NCI-H82 treated with DMSO at 0.1 percent for 48 hours (cell line): Measurements from ENCODE around the gene C22orf39.

Source experiments
- DNase-seq: peaks from one replicate; lab custom pipeline; 2025; ENCODE audit not compliant: unreplicated experiment; lab: John Stamatoyannopoulos, UW

C22orf39 gene

DNA sequence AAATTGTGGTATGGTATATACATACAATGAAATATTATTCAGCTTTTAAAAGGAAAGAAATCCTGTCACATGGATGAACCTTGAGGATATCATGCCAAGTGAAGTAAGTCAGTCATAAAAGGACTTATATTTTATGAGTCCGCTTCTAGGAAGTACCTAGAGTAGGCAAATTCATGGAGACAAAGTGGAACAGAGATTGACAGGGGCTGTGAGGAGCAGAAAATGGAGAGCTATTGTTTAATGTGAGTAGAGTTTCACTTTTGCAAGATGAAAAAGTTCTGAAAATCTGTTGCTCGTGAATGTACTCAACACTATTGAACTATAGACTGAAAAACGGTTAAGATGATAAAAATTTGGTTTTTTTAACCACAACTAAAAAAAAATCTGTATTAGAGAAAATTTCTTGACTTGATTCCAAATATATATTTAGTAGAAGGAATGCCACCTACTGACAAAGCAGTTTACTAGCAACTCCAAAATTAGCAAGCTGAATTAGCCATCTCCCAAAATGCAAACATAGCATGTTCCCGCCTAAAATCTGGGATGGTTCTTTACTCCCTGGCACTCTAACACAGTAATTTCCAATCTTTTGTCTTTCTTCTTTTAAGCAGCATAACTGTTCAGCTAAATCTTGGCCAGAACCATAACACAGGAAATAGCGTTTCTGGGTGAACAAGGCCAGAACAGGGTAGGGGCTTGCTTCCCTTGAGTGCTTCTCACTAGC, 30.0 kb upstream of the C22orf39 start:
- DNase-seq = no peak

GRCh38 chr22:19476023-19476422, 28.5 kb upstream of the C22orf39 start:
- DNase-seq = no peak

- no peak for DNase-seq
Measured at GRCh38 chr22:19473578-19473977, 26.1 kb upstream of the C22orf39 start.

DNA sequence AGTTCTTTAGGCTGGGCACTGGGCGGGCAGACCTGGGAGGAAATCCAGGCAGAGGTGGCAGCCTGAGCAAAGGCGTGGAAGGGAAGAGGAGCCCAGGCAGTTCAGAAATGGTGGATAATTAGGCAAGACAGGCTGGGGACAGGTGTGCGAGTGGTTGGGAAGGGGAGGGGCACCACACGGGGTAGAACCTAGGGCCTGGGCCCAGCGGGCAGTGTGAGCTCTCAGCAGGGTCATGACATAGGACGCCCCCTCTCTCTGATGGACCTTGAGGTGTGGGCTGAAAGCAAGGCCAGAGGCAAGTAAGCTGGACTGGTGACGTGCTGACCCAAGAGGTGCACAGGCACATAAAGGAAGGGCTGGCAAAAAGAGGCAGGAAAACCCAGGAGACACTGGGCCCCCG, 24.7 kb upstream of the C22orf39 start:
- DNase-seq = no peak

GRCh38 chr22:19471572-19471971, 24.1 kb upstream of the C22orf39 start:
- DNase-seq = no peak

DNA sequence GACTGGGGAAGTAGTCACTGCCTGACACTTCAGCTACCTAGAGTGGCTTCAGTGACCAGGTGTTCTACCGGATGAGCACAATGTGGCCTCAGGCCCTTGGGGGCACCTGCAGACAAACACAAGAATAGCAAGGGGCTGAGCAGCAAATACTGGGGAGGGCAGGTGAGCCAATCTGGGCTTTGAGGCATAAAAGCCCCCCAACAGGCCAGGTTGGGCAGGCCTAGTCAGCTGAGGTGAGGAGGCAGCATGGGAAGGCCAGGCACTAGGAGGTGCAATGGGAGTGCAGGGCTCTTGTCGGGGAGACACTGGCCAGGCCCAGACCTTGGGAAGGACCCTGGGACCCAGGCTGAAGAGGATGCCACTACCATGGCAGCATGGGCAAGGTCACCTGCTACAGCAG, 22.5 kb upstream of the C22orf39 start:
- no peak for DNase-seq

GRCh38 chr22:19469421-19469820, 21.9 kb upstream of the C22orf39 start:
- DNase-seq = no peak

DNA sequence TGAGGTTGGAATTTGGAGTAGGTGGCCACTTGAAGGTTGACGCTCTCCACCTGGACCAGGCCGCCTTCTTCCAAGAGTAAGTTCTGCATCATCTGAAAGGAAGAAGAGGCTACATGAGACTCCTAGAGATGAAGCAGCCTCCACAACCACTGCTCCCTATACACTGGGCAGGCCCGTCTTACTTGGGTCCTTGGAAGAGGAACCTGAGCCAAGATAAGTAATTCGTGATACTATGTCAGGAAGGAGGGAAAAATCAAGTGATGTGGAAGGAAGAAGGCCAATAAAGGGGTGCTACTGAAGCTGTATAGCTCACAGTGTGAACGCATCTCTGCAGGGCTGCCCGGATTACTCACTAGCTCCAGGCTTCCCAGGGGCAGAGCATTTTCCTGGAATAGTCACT, 20.4 kb upstream of the C22orf39 start:
- DNase-seq = no peak

- no peak for DNase-seq
Measured at GRCh38 chr22:19466848-19467752, 19.6 kb upstream of the C22orf39 start.

DNA sequence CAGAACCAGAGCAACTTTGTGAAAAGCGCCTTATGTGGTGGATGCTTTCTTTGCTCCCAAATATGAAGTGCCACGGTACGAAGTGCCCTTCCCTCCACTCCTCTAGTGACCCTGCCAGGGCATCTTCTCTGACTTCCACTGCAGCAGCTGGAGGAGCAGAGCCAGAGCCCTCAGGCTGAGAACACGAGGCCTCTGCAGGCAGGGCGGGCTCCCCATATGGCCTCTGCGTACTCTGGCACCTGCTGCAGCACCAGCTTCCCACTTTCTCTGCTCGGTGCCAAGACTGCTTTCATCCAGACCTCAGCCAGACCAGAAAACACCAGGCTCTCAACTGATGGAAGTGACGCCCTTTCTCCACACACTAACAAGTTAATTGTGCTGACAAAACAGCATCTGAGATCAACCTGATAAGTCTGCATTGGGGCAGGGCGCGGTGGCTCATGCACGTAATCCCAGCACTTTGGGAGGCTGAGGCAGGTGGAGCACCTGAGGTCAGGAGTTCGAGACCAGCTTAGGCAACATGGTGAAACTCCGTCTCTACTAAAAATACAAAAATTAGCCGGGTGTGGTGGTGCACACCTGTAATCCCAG, 18.7 kb upstream of the C22orf39 start:
- no peak for DNase-seq

DNA sequence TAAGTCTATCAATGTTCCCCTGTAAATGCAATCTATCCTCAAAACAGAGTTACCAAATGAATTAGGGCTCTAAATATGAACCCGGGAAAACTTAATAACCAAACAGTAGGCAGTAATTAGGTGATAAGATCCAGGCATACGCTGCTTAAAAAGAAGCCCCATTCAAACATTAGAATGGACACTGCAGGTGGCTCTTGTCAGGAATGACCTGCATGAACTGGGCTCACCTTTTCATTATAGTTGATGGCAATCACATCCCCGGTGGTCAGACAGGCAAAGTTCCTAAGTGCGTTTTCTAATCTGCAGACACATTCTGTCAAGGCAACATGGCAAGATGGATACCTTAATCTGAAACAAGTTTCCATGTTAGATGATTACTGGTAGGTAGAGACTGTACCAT, 17.5 kb upstream of the C22orf39 start:
- DNase-seq = no peak

DNA sequence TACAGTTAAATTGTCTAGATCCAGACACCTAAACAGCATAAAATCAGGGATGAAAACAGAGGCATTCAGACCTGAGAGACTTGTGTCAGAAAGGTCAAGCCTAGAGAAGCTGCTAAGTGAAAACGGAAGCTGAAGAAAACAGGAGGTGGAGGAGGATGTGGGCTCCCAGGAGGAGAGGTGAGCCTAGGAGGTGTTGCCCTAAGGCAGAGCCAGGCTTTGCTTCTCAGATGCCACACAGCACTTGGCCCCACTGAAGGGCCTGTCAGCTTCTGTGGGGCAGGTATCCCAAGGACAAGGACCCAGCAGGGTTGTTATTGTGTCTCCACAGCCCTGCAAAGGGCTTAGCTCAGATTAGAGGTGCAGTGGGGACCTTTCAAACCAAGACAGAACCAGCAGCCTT, 17.0 kb upstream of the C22orf39 start:
- DNase-seq = no peak

DNA sequence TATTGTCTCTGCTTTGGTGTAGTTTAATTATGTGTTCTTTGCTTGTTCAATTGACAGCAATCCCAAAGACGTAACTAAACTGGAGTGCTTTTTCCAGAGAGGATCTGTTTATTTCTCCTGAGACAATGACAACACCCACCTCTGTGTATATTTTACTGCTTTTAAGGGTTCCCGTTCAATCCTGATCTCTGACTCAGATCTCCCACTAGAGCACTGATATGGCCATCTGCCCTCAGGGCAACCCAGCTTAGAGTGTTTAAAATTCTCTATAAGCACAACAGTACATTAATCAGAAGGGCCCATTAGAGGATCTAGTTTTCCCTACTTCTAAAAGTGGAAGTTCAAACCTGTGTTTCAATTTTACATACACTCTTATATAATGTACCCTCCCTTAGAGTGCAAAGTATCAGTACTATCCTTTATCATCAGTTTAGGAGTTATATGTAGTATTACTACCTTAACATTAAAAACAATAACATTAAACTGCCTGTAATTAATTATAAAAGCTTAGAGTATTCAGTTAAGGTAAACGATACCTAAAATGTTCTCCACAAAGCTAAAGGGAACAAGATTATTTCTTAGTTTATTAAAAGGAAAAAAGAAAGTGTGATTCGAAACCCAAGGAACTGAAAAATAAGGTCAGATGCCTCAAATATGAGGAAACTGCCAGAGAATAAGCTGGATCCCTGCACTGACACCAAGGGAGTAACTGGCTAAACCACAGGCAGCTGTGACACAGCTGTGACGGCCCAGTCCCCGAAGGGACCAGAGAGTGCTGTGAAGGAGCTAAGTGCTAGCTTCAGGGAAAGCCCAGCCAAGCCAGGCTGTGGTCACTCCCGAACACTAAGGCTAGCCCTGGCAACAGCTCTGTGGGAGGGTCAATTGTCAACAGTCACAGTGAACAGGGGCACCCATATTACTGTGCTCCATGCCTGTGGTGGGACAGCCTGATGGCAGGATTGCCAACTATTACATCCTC, 16.3 kb upstream of the C22orf39 start:
- no peak for DNase-seq

DNA sequence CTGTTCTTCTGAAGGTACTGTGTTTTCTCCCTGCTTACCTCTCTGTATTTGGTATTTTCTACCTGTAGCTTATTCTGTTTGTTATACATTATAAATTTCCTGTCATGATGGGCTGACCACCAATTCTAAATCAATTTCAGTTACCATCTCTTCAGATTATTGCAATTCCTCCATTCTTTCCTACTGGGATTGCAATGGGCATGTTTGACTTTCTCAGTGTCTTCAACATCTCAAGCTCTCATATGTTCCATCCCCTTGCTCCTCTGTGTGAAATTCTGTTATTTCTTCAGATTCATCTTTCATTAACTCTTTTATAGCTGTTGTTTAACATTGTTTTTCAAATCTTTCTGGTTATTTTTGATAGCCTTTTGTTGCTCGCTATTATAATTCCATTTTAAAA, 15.5 kb upstream of the C22orf39 start:
- no peak for DNase-seq

- DNase-seq = no peak
Measured at GRCh38 chr22:19461506-19461905, 14.0 kb upstream of the C22orf39 start.

- DNase-seq = no peak
Measured at GRCh38 chr22:19460036-19460435, 12.5 kb upstream of the C22orf39 start.

- DNase-seq = no peak
Measured at GRCh38 chr22:19457828-19458428, 10.4 kb upstream of the C22orf39 start.

DNA sequence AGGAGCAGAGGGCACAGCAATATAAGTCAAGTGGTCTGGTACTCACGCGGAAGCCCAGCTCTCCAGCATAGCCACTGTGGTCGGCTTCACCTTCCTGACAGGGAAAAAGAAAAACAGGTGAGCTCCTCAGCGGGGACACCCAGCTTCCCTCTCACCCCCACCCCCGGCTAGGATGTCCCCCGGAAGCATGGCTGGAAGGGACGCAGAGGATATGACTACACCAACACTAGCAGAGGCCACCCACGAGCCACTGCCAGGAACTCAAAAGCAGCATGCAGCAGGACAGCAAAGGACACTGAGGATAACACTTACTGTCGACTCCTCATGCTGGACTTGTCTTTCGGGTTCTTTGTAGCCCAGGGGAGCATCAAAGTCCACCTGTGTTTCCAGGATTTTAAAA, 9.0 kb upstream of the C22orf39 start:
- DNase-seq = no peak

DNA sequence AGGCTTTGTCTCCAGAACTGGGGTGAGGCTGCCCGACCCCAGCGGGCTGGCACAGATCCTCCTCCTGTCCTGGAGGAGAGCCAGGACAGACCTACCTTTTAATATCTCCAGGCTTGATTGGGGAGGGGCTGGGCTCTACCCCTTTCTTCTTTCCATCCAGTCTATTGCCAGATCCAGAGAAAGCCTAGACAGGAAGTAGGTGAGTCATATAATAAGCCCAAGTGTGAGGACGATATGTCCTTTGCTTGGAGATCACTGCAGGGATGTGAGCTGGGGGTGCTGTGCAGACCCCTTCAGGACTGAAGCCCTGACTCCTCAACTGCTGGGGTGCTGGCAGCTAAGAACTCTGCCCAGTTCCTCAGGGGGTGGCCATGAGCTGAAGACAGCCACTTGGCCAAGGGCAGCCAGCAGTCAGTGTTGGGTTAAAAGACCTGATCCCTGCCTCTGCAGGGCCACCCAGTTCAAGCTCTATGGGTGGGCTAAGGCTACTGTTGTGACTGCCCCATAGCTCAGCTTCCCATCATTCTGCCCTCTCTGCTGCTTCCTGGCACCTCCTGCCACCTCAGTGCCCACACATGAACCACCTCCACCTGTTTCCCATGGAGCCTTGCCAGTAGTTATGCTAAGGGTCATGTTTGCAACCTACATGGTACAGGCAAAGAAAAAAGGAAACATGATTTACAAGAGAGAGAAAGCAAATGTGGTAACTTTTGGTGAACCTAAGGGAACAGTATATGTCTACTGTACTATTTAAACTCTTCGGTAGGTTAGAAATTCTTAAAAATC, 8.3 kb upstream of the C22orf39 start:
- DNase-seq = no peak

GRCh38 chr22:19455033-19455432, 7.5 kb upstream of the C22orf39 start:
- DNase-seq = no peak
